GM19397 (cell line): ENCODE results near the gene LGALSL.
A peak's percentile ranks its signal among the peaks of the same experiment; 100 is the strongest.

ENCODE experiments used
- ATAC-seq: cut with Tn5 transposase; IDR thresholded peaks from one replicate; pipeline ENCODE4 v1.9.1; 2021; ENCODE audit warnings: mild to moderate bottlenecking, moderate library complexity; ENCODE audit not compliant: unreplicated experiment

Gene LGALSL

GRCh38 chr2:64453770-64454385 is at the start of gene LGALSL:
LGALSL (plus strand) TSS chr2:64454162; CDS start chr2:64454546, 384 bp downstream.
- ATAC-seq: peak; percentile 69

GRCh38 chr2:64404743-64405142 is 49.2 kb upstream of the LGALSL start:
- ATAC-seq: no peak

- ATAC-seq: no peak
Measured at GRCh38 chr2:64405581-64406406, 48.2 kb upstream of the LGALSL start.

GRCh38 chr2:64406407-64406774 is 47.6 kb upstream of the LGALSL start:
- ATAC-seq: no peak

- ATAC-seq: no peak
Measured at GRCh38 chr2:64408031-64408430, 45.9 kb upstream of the LGALSL start.

GRCh38 chr2:64410671-64411070 is 43.3 kb upstream of the LGALSL start:
- no peak for ATAC-seq

- no peak for ATAC-seq
Measured at GRCh38 chr2:64412671-64413070, 41.3 kb upstream of the LGALSL start.

GRCh38 chr2:64414736-64415435 is 39.1 kb upstream of the LGALSL start:
- no peak for ATAC-seq

GRCh38 chr2:64417624-64418023 is 36.3 kb upstream of the LGALSL start:
- no peak for ATAC-seq

GRCh38 chr2:64419596-64420165 is 34.3 kb upstream of the LGALSL start:
- no peak for ATAC-seq

GRCh38 chr2:64420677-64421076 is 33.3 kb upstream of the LGALSL start:
- no peak for ATAC-seq

- no peak for ATAC-seq
Measured at GRCh38 chr2:64421201-64421600, 32.8 kb upstream of the LGALSL start.

GRCh38 chr2:64422466-64422865 is 31.5 kb upstream of the LGALSL start:
- no peak for ATAC-seq

GRCh38 chr2:64423303-64423702 is 30.7 kb upstream of the LGALSL start:
- ATAC-seq: no peak

GRCh38 chr2:64424416-64424987 is 29.5 kb upstream of the LGALSL start:
- no peak for ATAC-seq

GRCh38 chr2:64426183-64426952 is 27.6 kb upstream of the LGALSL start:
- ATAC-seq: no peak

GRCh38 chr2:64434039-64434657 is 19.8 kb upstream of the LGALSL start:
- no peak for ATAC-seq

- no peak for ATAC-seq
Measured at GRCh38 chr2:64437883-64438282, 16.1 kb upstream of the LGALSL start.

- ATAC-seq: no peak
Measured at GRCh38 chr2:64439194-64439593, 14.8 kb upstream of the LGALSL start.

- no peak for ATAC-seq
Measured at GRCh38 chr2:64440843-64441242, 13.1 kb upstream of the LGALSL start.
